ENCODE results near the gene MCF2L. TPM values are rescaled to one million over a fixed set of nuclear protein-coding genes. Genes with fewer than 3 reads are reported as not detected.

Gene MCF2L
- total RNA-seq, 1 experiment from 2014 or later: 5.9 TPM

- no peak for ATAC-seq
- H3K27me3 ChIP-seq (ENCODE audit: low read length): no peaks in the 10 kb centered on the region
- no peak overlapping the region for H2AFZ ChIP-seq (ENCODE audit: low read length)
- intact Hi-C loops (cut with micrococcal nuclease): no loop called here
- no peak overlapping the region for H3K9ac ChIP-seq (ENCODE audit: low read length)
- no peaks in the 10 kb centered on the region for H3F3A ChIP-seq (ENCODE audit: low read length, unreplicated experiment)
- no peaks in the 10 kb centered on the region for H3K36me3 ChIP-seq (ENCODE audit: low read depth, low read length)
- TF ChIP-seq CTCF (conservative IDR thresholded peaks at IDR 0.05; ENCODE audit: low read depth, low read length) (no peak), EZH2 (IDR thresholded peaks at IDR 0.05; ENCODE audit: low read length, unreplicated experiment) (no peak), EZH2phosphoT487 (IDR thresholded peaks at IDR 0.05; ENCODE audit: borderline replicate concordance, low read length) (no peak)
- no peak overlapping the region for H3K27ac ChIP-seq (ENCODE audit: low read length)
- H3K79me2 ChIP-seq (ENCODE audit: low read length): no peaks in the 10 kb centered on the region
- DNase-seq: no peak
- H4K20me1 ChIP-seq (ENCODE audit: low read length): no peaks in the 10 kb centered on the region
- H3K9me3 ChIP-seq (ENCODE audit: low read length): no peaks in the 10 kb centered on the region
- no peaks in the 10 kb centered on the region for H3K9me2 ChIP-seq (replicated peaks; ENCODE audit: low read length)
- BruUV-seq (replicated peaks): no TSS peak
- no peak overlapping the region for H3K4me3 ChIP-seq (ENCODE audit: low read length)
- CTCF ChIA-PET: no interaction called here
- H3K4me2 ChIP-seq (ENCODE audit: low read length): no peak overlapping the region
- H3K4me1 ChIP-seq (ENCODE audit: insufficient read depth, low read length): no peaks in the 10 kb centered on the region
- POLR2A ChIA-PET (ENCODE audit: unreplicated experiment): no interaction called here
These were observed 156.7 kb downstream of the MCF2L start for GRCh38 chr13:113125506-113126264.

- no peaks in the 10 kb centered on the region for H3K9me3 ChIP-seq (ENCODE audit: low read length)
- BruUV-seq (replicated peaks): no TSS peak
- POLR2A ChIA-PET (ENCODE audit: unreplicated experiment): no interaction called here
- H3K4me1 ChIP-seq (ENCODE audit: insufficient read depth, low read length): no peaks in the 10 kb centered on the region
- H3K4me3 ChIP-seq (ENCODE audit: low read length): no peak overlapping the region
- H4K20me1 ChIP-seq (ENCODE audit: low read length): no peaks in the 10 kb centered on the region
- H2AFZ ChIP-seq (ENCODE audit: low read length): no peak overlapping the region
- TF ChIP-seq CTCF (conservative IDR thresholded peaks at IDR 0.05; ENCODE audit: low read depth, low read length): no peak
- no peak for TF ChIP-seq EZH2phosphoT487 (IDR thresholded peaks at IDR 0.05; ENCODE audit: borderline replicate concordance, low read length)
- no peak for TF ChIP-seq EZH2 (IDR thresholded peaks at IDR 0.05; ENCODE audit: low read length, unreplicated experiment)
- no peaks in the 10 kb centered on the region for H3K9me2 ChIP-seq (replicated peaks; ENCODE audit: low read length)
- no peaks in the 10 kb centered on the region for H3K36me3 ChIP-seq (ENCODE audit: low read depth, low read length)
- H3K27me3 ChIP-seq (ENCODE audit: low read length): no peaks in the 10 kb centered on the region
- intact Hi-C loops (cut with micrococcal nuclease): no loop called here
- no peak overlapping the region for H3K9ac ChIP-seq (ENCODE audit: low read length)
- no peaks in the 10 kb centered on the region for H3F3A ChIP-seq (ENCODE audit: low read length, unreplicated experiment)
- no peaks in the 10 kb centered on the region for H3K79me2 ChIP-seq (ENCODE audit: low read length)
- DNase-seq (no peak), ATAC-seq (no peak)
- CTCF ChIA-PET: no interaction called here
- H3K4me2 ChIP-seq (ENCODE audit: low read length): no peak overlapping the region
- no peak overlapping the region for H3K27ac ChIP-seq (ENCODE audit: low read length)
These were observed 157.5 kb downstream of the MCF2L start for GRCh38 chr13:113126265-113127150.

GRCh38 chr13:113129480-113129879, 160.5 kb downstream of the MCF2L start:
- intact Hi-C loops (cut with micrococcal nuclease): no loop called here
- ATAC-seq: no peak

More at GRCh38 chr13:113129480-113129879, 160.5 kb downstream of the MCF2L start:
- H3K36me3 ChIP-seq (ENCODE audit: low read depth, low read length): no peaks in the 10 kb centered on the region
- no peaks in the 10 kb centered on the region for H3K79me2 ChIP-seq (ENCODE audit: low read length)
- no peaks in the 10 kb centered on the region for H3K9me3 ChIP-seq (ENCODE audit: low read length)
- H2AFZ ChIP-seq (ENCODE audit: low read length): no peak overlapping the region
- H3K4me1 ChIP-seq (ENCODE audit: insufficient read depth, low read length): no peaks in the 10 kb centered on the region
- H4K20me1 ChIP-seq (ENCODE audit: low read length): no peaks in the 10 kb centered on the region
- no peak overlapping the region for H3K27ac ChIP-seq (ENCODE audit: low read length)
- H3K4me2 ChIP-seq (ENCODE audit: low read length): no peak overlapping the region
- no peaks in the 10 kb centered on the region for H3K9me2 ChIP-seq (replicated peaks; ENCODE audit: low read length)
- BruUV-seq (replicated peaks): no TSS peak
- no peak overlapping the region for H3K4me3 ChIP-seq (ENCODE audit: low read length)
- no peak for TF ChIP-seq EZH2phosphoT487 (IDR thresholded peaks at IDR 0.05; ENCODE audit: borderline replicate concordance, low read length)
- H3K27me3 ChIP-seq (ENCODE audit: low read length): peaks cover 19% of the 10 kb centered on the region
- CTCF ChIA-PET: no interaction called here
- H3K9ac ChIP-seq (ENCODE audit: low read length): no peak overlapping the region
- no peaks in the 10 kb centered on the region for H3F3A ChIP-seq (ENCODE audit: low read length, unreplicated experiment)
- DNase-seq: no peak
- POLR2A ChIA-PET (ENCODE audit: unreplicated experiment): no interaction called here
